Erythroblast (primary cell): ENCODE results near the gene IL17RC.

Experiments used
- GATA1 ChIP-seq: IDR thresholded peaks from 2 replicates; pipeline ENCODE4 v1.6.1; 2011; ENCODE audit warnings: low read depth, mild to moderate bottlenecking, control low read depth, low read length, moderate library complexity
- POLR2A ChIP-seq: IDR thresholded peaks from 2 replicates; pipeline ENCODE4 v1.6.1; 2011; ENCODE audit warnings: mild to moderate bottlenecking, low read length

DNA sequence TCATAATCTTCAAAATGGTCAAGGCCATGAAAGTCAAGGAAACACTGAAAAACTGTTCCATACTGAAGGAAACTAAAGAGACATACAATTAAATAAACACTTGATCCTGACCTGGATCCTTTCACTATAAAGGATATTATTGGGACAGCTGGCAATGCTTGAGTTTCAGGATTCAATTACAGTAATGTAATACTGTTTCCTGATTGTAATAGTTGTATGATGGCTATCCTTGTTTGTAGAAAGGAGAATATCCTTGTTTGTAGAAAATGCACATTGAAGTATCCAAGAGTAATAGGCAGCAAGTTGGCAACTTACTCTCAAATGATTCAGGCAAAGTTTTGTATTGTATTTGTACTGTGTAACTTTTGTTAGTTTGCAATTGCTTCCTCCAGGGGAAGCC is 41.5 kb upstream of the IL17RC start:
- TF ChIP-seq POLR2A (no peak), GATA1 (no peak)
